Activated B cell treated with CpG ODN at 0.5 μM for 24 hours (primary cell): ENCODE data around the gene COL5A1. TPM values are rescaled to one million over a fixed set of nuclear protein-coding genes. Genes with fewer than 3 reads are reported as not detected.
"Not testable (repeated sequence)": the region's sequence is repeated elsewhere in the genome, so short reads cannot be mapped to it uniquely, and the experiment has no call there.

Experiments used
- ATAC-seq: fragments of 200-7000 bp; cut with Tn5 transposase; one replicate; pipeline ENCODE4 v1.10.0; 2021; ENCODE audit warnings: low read depth, mild to moderate bottlenecking, moderate library complexity
- CTCF ChIA-PET: fragments of 350-600 bp; sonication (Branson Sonifier 250); formaldehyde crosslinking; loops from one replicate; lab custom pipeline; 2021; ENCODE audit warnings: antibody characterized with exemption; lab: Charles Lee
- POLR2A ChIA-PET: fragments of 350-600 bp; sonication (Branson Sonifier 250); formaldehyde crosslinking; loops from one replicate; lab custom pipeline; 2021; ENCODE audit warnings: antibody characterized with exemption; lab: Charles Lee
- DNase-seq: peaks from one replicate; pipeline ENCODE4 v3.0.0; 2022
- H3K27ac Mint-ChIP-seq: one replicate; pipeline ENCODE4 v1.8.0; 2020; ENCODE audit warnings: mixed read lengths
- H3K27me3 Mint-ChIP-seq: one replicate; pipeline ENCODE4 v1.8.0; 2021; ENCODE audit warnings: mixed read lengths
- H3K36me3 Mint-ChIP-seq: one replicate; pipeline ENCODE4 v1.8.0; 2021; ENCODE audit warnings: low read depth, mixed read lengths
- H3K4me1 Mint-ChIP-seq: one replicate; pipeline ENCODE4 v1.8.0; 2021; ENCODE audit warnings: mixed read lengths
- H3K4me3 Mint-ChIP-seq: one replicate; pipeline ENCODE4 v1.8.0; 2020; ENCODE audit warnings: mild to moderate bottlenecking, mixed read lengths
- H3K9me3 Mint-ChIP-seq: one replicate; pipeline ENCODE4 v1.8.0; 2020; ENCODE audit warnings: mixed read lengths
- intact Hi-C: fragments of 100-400 bp; cut with micrococcal nuclease; formaldehyde crosslinking; loops from one replicate; pipeline ENCODE4 v1.15.1; 2024
- total RNA-seq: library from RNA; stranded (reverse); gene quantifications from 2 replicates; pipeline ENCODE4 v1.2.3, GENCODE V29; 2022
- TF ChIP-seq, protein P1 (sequence below): fragments of 200-600 bp; IDR thresholded peaks from one replicate; pipeline ENCODE4 v1.8.0; 2022; ENCODE audit warnings: antibody characterized with exemption, mild to moderate bottlenecking

The COL5A1 gene
- total RNA-seq, 1 donor from 2014 or later = 0.02 TPM

GRCh38 chr9:134712926-134713325 lies 71.3 kb downstream of the COL5A1 start:
- Mint-ChIP-seq H3K4me3 (no peak overlapping the region), H3K4me1 (no peaks in the 10 kb centered on the region), H3K36me3 (no peaks in the 10 kb centered on the region), H3K9me3 (no peaks in the 10 kb centered on the region), H3K27me3 (no peaks in the 10 kb centered on the region), H3K27ac (no peak overlapping the region)
- intact Hi-C loops = no loop called here
- ChIA-PET POLR2A (no interaction called here), CTCF (no interaction called here)
- TF ChIP-seq, protein P1, sequence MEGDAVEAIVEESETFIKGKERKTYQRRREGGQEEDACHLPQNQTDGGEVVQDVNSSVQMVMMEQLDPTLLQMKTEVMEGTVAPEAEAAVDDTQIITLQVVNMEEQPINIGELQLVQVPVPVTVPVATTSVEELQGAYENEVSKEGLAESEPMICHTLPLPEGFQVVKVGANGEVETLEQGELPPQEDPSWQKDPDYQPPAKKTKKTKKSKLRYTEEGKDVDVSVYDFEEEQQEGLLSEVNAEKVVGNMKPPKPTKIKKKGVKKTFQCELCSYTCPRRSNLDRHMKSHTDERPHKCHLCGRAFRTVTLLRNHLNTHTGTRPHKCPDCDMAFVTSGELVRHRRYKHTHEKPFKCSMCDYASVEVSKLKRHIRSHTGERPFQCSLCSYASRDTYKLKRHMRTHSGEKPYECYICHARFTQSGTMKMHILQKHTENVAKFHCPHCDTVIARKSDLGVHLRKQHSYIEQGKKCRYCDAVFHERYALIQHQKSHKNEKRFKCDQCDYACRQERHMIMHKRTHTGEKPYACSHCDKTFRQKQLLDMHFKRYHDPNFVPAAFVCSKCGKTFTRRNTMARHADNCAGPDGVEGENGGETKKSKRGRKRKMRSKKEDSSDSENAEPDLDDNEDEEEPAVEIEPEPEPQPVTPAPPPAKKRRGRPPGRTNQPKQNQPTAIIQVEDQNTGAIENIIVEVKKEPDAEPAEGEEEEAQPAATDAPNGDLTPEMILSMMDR = no peak
- DNase-seq (no peak), ATAC-seq (no peak)

DNA sequence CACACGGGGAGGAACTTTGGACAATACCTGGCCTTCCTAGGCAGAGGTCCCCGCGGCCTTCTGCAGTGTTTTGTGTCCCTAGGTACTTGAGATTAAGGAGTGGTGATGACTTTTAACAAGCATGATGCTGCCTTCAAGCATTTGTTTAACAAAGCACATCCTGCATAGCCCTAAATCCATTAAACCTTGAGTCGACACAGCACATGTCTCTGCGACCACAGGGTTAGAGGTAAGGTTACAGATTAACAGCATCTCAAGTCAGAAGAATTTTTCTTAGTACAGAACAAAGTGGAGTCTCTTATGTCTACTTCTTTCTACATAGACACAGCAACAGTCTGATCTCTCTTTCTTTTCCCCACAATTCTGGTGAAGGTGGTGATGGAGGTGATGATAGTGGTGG lies 73.9 kb downstream of the COL5A1 start:
- CTCF ChIA-PET, POLR2A ChIA-PET, ATAC-seq, H3K4me1 Mint-ChIP-seq, DNase-seq, H3K4me3 Mint-ChIP-seq, H3K36me3 Mint-ChIP-seq, H3K9me3 Mint-ChIP-seq, H3K27ac Mint-ChIP-seq, intact Hi-C loops, H3K27me3 Mint-ChIP-seq: not testable (repeated sequence)

DNA sequence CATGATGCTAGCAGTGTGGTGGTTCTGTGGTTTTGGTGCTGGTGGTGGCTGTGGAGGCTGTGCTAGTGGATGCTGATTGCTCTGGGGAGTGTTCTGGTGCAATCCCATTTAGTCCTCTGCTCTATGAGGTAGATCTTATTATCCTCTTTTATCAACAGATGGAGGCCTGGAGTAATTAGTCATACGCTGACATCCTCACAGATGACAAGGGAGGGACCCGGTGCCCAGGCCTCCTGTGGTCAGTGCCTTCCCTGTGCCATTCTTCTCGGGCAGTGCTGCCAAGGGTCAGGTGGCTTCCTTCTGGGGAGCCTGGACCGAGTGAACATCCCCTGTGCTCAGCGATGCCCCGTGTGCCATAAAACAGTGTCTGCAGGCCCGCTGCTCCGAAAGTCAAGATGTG lies 74.5 kb downstream of the COL5A1 start:
- Mint-ChIP-seq H3K4me3 (no peak overlapping the region), H3K9me3 (no peaks in the 10 kb centered on the region), H3K36me3 (no peaks in the 10 kb centered on the region), H3K27me3 (peaks cover 3% of the 10 kb centered on the region), H3K27ac (no peak overlapping the region), H3K4me1 (no peaks in the 10 kb centered on the region)
- DNase-seq = no peak
- CTCF ChIA-PET = no interaction called here
- intact Hi-C loops = no loop called here
- ATAC-seq = no peak
- TF ChIP-seq, protein P1 = no peak
- POLR2A ChIA-PET = no interaction called here

- no peaks in the 10 kb centered on the region for H3K36me3 Mint-ChIP-seq
- DNase-seq (no peak), ATAC-seq (no peak)
- POLR2A ChIA-PET = no interaction called here
- H3K4me3 Mint-ChIP-seq = no peak overlapping the region
- H3K9me3 Mint-ChIP-seq = no peaks in the 10 kb centered on the region
- CTCF ChIA-PET = no interaction called here
- intact Hi-C loops = no loop called here
- H3K4me1 Mint-ChIP-seq = no peaks in the 10 kb centered on the region
- TF ChIP-seq, protein P1 = no peak
- no peak overlapping the region for H3K27ac Mint-ChIP-seq
- peaks cover 3% of the 10 kb centered on the region for H3K27me3 Mint-ChIP-seq
Observed at GRCh38 chr9:134717056-134717455, 75.5 kb downstream of the COL5A1 start.

DNA sequence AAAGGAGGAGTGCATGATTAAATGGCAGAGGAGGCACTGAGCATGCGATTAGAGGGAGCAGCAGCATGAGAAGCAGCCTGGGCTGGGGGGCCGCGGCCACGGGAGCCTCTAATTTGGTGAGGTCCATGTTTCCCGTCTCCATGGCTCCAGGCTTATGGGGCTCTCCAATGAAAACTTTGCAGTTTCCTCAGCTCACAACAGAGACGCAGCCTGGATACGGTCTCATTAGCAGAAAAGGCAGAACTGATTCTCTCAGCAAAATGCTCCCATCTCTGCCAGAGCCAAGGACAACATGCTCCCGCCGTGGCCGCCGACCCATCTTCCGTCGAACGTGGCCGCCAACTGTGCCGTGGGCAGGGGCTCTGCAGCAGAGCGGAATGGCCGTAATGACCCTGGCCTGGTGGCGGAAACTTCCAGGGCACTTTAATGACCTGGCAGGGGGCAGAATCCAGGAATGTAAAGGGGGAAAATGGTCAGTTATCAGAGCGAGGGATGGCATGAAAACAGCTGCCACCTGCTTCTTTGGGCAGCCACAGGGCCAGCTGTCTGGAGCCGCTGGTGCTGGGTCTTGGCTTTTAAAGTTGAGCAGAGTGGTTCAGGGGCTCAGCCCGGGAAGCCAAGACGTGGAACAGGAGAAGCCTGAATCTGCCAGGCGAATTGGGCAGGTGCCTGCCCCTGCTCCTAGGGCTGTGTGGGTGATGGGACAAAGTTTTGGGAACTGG lies 76.5 kb downstream of the COL5A1 start:
- H3K27me3 Mint-ChIP-seq = peaks cover 6% of the 10 kb centered on the region
- H3K4me3 Mint-ChIP-seq = no peak overlapping the region
- ATAC-seq (no peak), DNase-seq (no peak)
- intact Hi-C loops = no loop called here
- no peaks in the 10 kb centered on the region for H3K36me3 Mint-ChIP-seq
- no peak overlapping the region for H3K27ac Mint-ChIP-seq
- TF ChIP-seq, protein P1 = no peak
- H3K4me1 Mint-ChIP-seq = no peaks in the 10 kb centered on the region
- ChIA-PET CTCF (no interaction called here), POLR2A (no interaction called here)
- H3K9me3 Mint-ChIP-seq = no peaks in the 10 kb centered on the region

- Mint-ChIP-seq H3K4me3 (no peak overlapping the region), H3K4me1 (peaks cover 3% of the 10 kb centered on the region), H3K36me3 (no peaks in the 10 kb centered on the region), H3K9me3 (no peaks in the 10 kb centered on the region), H3K27me3 (peaks cover 6% of the 10 kb centered on the region), H3K27ac (no peak overlapping the region)
- no peak for DNase-seq
- ATAC-seq = no peak
- TF ChIP-seq, protein P1 = no peak
- POLR2A ChIA-PET = no interaction called here
- intact Hi-C loops = no loop called here
- CTCF ChIA-PET = no interaction called here
Observed at GRCh38 chr9:134719331-134719730, 77.7 kb downstream of the COL5A1 start.
